Gastroesophageal sphincter (tissue), 4 donors: ENCODE measurements around the gene MYO15A. TPM values are rescaled to one million over a fixed set of nuclear protein-coding genes. Genes with fewer than 3 reads are reported as not detected.

ENCODE experiments used
- ATAC-seq: fragments of 150-250 bp; one replicate; pipeline ENCODE4 v1.9.1; 2016; ENCODE audit warnings: mild to moderate bottlenecking, moderate library complexity
- H3K27ac ChIP-seq, 4 donors: fragments of 200-600 bp; sonication (generic) in 3 of 4; 1 replicate in 3 of 4; 2 replicates in 1 of 4; pipeline ENCODE4 v1.5.1; 2016 to 2019
- H3K27me3 ChIP-seq: fragments of 200-600 bp; sonication (generic); one replicate; pipeline ENCODE4 v1.5.1; 2019
- H3K36me3 ChIP-seq, 2 donors: fragments of 200-600 bp; sonication (generic); one replicate each; pipeline ENCODE4 v1.5.1; 2019; ENCODE audit warnings: control low read depth in 1 of 2
- H3K4me1 ChIP-seq, 3 donors: fragments of 200-600 bp; sonication (generic); 1 replicate in 2 of 3; 2 replicates in 1 of 3; pipeline ENCODE4 v1.5.1; 2016 to 2019; ENCODE audit warnings: control low read depth in 2 of 3
- H3K4me3 ChIP-seq, 2 donors: fragments of 200-600 bp; sonication (generic); one replicate each; pipeline ENCODE4 v1.5.1; 2019; ENCODE audit warnings: mild to moderate bottlenecking in 1 of 2, moderate library complexity in 1 of 2
- H3K9me3 ChIP-seq, 3 donors: fragments of 200-600 bp; sonication (generic); one replicate each; pipeline ENCODE4 v1.5.1; 2017 to 2019; ENCODE audit warnings: control low read depth in 2 of 3
- CTCF ChIP-seq, 4 experiments: fragments of 200-600 bp in 2 of 4; fragments of 450-650 bp in 2 of 4; sonication (generic) in 1 of 4; IDR thresholded peaks; one replicate each; pipeline ENCODE4 v1.5.1; 2017 to 2019; ENCODE audit warnings: antibody characterized with exemption in 4 of 4, mild to moderate bottlenecking in 2 of 4, moderate library complexity in 2 of 4
- EP300 ChIP-seq: sonication (generic); formaldehyde crosslinking; IDR thresholded peaks from one replicate; pipeline ENCODE4 v1.6.1; 2017; ENCODE audit warnings: antibody characterized with exemption, mild to moderate bottlenecking
- POLR2A ChIP-seq, 2 donors: fragments of 450-650 bp; IDR thresholded peaks; one replicate each; pipeline ENCODE4 v1.6.1; 2017; ENCODE audit warnings: antibody characterized with exemption in 2 of 2, mild to moderate bottlenecking in 2 of 2, moderate library complexity in 1 of 2
- POLR2AphosphoS5 ChIP-seq: sonication (generic); formaldehyde crosslinking; IDR thresholded peaks from one replicate; pipeline ENCODE4 v1.6.1; 2017; ENCODE audit warnings: antibody characterized with exemption
- WGBS, 2 donors: methylation state at CpG; one replicate each; pipeline ENCODE4 v1.1.5; 2018; ENCODE audit warnings: low coverage in 1 of 2; 5-methylcytosine and 5-hydroxymethylcytosine counted together
- total RNA-seq, 4 donors: library from RNA; depleted of rRNA; stranded (reverse); fragments of >200 nt; gene quantifications; one replicate each; pipeline ENCODE4 v1.1.0, GENCODE V29; 2016

MYO15A gene
- total RNA-seq, 4 donors from 2014 or later = 0.59 to 1.2 (median 0.70) TPM

- Histone ChIP-seq H3K27ac (no peak overlapping the region), H3K4me1 (peaks cover 0 to 37% (median 12%) of the 10 kb centered on the region in 3 donors), H3K36me3 (peaks cover 0 to 23% of the 10 kb centered on the region in 2 donors), H3K9me3 (no peaks in the 10 kb centered on the region), H3K27me3 (no peaks in the 10 kb centered on the region), H3K4me3 (no peak overlapping the region)
- ATAC-seq = no peak
- WGBS, 2 donors = 60% methylated on average over 2 of the region's 4 CpGs; no CpG with 5 or more reads in 1 of the 2 donors
- TF ChIP-seq POLR2A (IDR thresholded peaks at IDR 0.05) (no peak), CTCF (IDR thresholded peaks at IDR 0.05) (no peak), POLR2AphosphoS5 (no peak), EP300 (no peak)
These were observed 120.7 kb downstream of the MYO15A start for GRCh38 chr17:18229254-18229653.

Other genes starting within 250 kb of the MYO15A start
- gene TOM1L2, start 136.4 kb upstream of the MYO15A start, total RNA-seq = 10 to 100 TPM; 49.6 to 88.9 (median 74.8) TPM
- 1 to 10 TPM; 1.1 to 3.5 (median 1.7) TPM for gene DRC3, start 135.9 kb upstream of the MYO15A start, total RNA-seq
- 10 to 100 TPM in 3 of 4 donors, 1 to 10 TPM in 1; 8.3 to 19.9 (median 12.3) TPM for gene ATPAF2, start 69.6 kb upstream of the MYO15A start, total RNA-seq
- 10 to 100 TPM; 22.8 to 44.8 (median 33.9) TPM for gene GID4, start 69.3 kb upstream of the MYO15A start, total RNA-seq
- 10 to 100 TPM; 27.4 to 43.7 (median 33.9) TPM for gene DRG2, start 20.8 kb upstream of the MYO15A start, total RNA-seq
- gene ALKBH5, start 75.1 kb downstream of the MYO15A start, total RNA-seq = 100 to 1,000 TPM; 123 to 207 (median 131) TPM
- 10 to 100 TPM; 16.7 to 31.7 (median 22.1) TPM for gene LLGL1, start 116.9 kb downstream of the MYO15A start, total RNA-seq
- gene FLII, start 150.0 kb downstream of the MYO15A start, total RNA-seq = 100 to 1,000 TPM; 283 to 543 (median 310) TPM
- gene MIEF2, start 151.9 kb downstream of the MYO15A start, total RNA-seq = 10 to 100 TPM; 10.8 to 19.0 (median 12.5) TPM
- 10 to 100 TPM; 19.6 to 49.7 (median 26.8) TPM for gene TOP3A, start 206.2 kb downstream of the MYO15A start, total RNA-seq
- gene SMCR8, start 206.5 kb downstream of the MYO15A start, total RNA-seq = 10 to 100 TPM; 14.0 to 20.0 (median 14.9) TPM